GM21528 (cell line): ENCODE data around the gene SCNN1B.
"Not testable (repeated sequence)": the region's sequence is repeated elsewhere in the genome, so short reads cannot be mapped to it uniquely, and the experiment has no call there.

Experiments used
- ATAC-seq: cut with Tn5 transposase; IDR thresholded peaks from one replicate; pipeline ENCODE4 v1.9.1; 2021; ENCODE audit warnings: mild to moderate bottlenecking, moderate library complexity; ENCODE audit not compliant: unreplicated experiment, low FRiP score

Gene SCNN1B

DNA sequence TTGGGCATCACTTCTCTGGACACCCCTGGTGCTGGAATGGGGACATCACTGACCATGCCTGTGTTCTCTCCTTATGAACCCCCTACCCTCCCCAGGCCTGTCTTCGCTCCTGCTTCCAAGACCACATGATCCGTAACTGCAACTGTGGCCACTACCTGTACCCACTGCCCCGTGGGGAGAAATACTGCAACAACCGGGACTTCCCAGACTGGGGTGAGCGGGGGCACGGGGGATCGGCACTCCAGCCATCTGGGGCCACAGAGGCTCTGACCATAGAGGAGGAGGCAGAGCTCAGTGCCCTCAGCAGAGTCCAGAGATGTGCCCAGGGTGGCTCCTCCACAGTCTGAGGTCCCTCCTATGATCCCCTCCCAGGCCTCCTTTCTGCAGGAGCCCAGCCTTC, 73.5 kb downstream of the SCNN1B start:
- ATAC-seq, result no peak

DNA sequence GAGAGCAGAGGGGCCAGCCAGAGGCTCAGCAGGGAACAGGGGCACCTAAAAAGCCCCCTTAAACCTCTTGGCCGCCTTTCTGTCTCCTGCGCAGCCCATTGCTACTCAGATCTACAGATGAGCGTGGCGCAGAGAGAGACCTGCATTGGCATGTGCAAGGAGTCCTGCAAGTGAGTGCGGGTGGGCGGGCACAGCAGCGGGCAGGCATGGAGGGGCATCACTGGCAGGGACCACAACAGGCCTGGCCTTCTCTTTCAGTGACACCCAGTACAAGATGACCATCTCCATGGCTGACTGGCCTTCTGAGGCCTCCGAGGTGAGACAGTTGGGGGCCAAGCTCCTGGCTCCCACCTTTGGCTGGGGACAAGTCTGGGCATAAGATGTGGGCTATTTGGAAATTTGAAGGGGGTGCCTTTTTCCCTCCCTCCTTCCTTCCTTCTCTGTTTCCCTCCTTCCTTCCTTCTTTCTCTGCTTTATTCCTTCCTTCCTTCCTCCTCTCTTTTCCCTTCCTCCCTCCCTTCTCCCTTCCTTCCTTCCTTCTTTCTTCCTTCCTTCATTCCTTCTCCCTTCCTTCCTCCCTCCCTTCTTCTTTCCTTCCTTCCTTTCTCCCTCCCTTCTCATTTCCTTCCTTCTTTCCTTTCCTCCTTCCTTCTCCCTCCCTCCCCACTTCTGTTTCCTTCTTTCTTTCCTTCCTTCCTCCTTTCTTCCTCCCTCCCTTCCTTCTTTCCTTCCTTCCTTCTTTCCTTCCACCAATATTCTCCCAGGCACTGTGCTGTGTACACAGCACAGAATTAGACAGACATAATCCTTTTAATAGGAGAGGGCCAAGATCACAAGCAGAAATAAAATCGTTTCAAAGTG, 75.2 kb downstream of the SCNN1B start:
- no peak for ATAC-seq

DNA sequence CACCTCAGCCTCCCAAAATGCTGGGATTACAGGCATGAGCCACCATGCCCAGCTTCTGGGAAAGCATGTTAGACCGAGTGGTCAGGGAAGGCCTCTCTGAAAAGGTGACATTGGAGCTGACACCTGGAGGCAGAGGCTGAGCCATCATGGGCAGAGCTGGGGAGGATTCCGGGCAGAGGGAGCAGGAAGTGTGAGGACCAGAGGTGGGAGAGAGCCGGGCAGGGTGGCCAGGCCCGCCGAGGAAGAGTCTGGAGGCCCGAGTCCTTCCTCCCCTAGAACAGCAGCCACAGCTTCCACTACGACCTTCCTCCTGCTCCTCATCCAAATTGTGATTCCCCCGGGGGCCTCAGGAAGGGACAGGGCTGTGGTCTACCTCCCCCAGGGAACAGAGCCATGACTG, 76.2 kb downstream of the SCNN1B start:
- ATAC-seq, result no peak

GRCh38 chr16:23378921-23379320, 76.8 kb downstream of the SCNN1B start:
- no peak for ATAC-seq

DNA sequence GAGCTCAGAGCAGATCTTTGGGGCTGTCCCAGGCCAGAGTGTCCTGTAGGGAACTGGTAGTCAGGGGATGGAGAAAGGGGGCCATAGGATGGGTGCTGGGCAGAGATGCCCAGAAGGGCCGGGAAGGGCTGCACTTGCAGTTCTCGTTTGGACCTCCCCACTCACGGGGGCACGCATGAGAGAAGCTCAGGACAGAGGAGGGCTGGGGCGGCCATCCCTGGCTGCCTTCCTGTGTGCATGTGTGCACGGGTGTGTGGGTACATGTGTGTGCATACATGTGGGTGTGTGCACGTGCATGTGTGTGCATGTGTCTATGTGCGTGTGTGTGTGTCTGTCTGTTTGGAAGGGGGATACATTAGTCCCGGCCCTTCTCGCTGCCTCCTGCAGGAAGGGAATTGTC, 77.6 kb downstream of the SCNN1B start:
- ATAC-seq, result no peak

DNA sequence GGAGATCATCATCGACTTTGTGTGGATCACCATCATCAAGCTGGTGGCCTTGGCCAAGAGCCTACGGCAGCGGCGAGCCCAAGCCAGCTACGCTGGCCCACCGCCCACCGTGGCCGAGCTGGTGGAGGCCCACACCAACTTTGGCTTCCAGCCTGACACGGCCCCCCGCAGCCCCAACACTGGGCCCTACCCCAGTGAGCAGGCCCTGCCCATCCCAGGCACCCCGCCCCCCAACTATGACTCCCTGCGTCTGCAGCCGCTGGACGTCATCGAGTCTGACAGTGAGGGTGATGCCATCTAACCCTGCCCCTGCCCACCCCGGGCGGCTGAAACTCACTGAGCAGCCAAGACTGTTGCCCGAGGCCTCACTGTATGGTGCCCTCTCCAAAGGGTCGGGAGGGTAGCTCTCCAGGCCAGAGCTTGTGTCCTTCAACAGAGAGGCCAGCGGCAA, 78.4 kb downstream of the SCNN1B start:
- ATAC-seq, result no peak

DNA sequence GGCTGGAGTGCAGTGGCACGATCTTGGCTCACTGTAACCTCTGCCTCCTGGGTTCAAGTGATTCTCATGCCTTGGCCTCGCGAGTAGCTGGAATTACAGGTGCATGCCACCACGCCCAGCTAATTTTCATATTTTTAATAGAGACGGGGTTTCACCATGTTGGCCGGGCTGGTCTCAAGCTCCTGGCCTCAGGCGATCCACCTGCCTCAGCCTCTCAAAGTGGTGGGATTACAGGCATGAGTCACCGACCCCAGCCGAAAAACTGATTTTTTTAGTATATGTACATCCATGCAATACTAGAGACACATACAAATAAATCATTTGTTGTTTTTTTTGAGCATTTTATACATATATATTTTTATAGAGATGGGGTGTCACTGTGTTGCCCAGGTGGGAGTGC, 79.6 kb downstream of the SCNN1B start:
- not testable (repeated sequence) for ATAC-seq

DNA sequence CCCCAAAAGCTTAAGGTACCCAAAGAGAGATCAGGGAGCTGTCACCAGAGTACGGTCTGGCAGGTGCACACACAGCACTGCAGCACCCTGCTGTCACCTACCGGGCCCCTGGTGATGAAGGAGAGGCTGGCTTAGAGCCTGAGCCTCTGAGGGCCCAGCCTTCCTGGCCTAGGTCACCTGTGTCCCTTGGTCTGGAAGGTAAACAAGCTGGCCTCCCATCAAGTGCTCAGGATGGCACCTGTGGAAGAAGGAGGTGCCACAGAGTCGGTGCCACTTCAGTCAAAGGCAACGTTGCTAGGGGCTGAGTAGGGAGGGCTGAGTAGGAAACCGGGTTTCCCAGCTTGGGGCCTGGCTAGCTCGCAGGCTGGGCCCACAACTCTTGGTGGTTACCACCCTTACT, 80.2 kb downstream of the SCNN1B start:
- no peak for ATAC-seq

DNA sequence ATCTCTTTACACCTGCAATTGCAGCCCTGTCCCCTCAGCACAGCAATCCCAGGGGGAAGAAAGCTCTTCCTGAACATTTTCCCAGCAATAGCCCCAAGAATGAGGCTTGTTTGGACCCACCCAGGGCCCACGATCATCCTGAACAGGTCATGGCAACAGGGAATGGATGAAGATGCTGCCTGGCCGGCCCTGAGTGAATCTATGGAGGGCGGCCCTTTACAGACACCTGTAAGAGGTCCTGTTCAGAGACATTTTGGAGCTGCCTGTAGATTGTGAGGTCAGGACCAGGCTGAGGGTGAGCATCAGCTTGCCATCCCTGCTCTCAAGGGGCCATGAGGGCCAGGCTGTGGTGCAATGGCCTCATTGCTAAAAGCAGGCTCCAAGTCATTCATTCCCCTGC, 81.8 kb downstream of the SCNN1B start:
- ATAC-seq, result no peak

DNA sequence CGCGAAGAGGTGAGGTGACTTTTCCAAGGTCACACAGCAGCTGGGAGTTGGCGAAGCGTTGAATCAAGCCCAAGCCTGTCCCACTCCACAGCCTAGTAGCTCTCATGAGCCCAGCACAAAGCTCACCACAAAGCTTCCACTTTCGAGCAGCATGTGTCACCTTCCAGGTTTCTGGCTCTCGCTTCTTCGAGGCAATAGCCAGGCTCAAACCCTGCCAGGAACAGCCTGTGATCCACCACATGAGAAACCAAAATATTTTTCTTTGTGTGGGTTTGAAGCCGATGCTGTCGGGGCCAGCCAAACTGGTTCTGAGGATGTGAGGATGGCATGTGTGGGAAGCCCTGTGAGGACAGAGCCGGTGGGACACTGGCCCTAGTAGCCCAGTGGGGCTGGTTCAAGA, 82.8 kb downstream of the SCNN1B start:
- ATAC-seq, result no peak

DNA sequence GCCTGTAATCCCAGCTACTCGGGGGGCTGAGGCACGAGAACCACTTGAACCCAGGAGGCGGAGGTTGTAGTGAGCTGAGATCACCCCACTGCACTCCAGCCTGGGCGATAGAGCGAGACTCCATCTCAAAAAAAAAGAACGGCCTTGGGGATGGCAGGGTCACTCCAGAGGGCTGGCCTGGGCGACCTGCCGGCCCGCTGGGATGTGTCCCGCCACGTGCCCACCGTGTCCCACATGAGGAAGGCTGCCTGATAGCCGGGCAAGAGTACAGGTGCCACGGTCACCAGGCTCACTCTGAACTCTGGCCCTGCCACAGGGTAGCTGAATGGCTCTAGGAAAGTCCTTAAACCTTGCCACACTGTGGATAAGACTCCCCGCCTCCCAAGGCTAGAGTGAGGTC, 83.3 kb downstream of the SCNN1B start:
- ATAC-seq, result no peak

- no peak for ATAC-seq
Observed at GRCh38 chr16:23387666-23388065, 85.6 kb downstream of the SCNN1B start.

DNA sequence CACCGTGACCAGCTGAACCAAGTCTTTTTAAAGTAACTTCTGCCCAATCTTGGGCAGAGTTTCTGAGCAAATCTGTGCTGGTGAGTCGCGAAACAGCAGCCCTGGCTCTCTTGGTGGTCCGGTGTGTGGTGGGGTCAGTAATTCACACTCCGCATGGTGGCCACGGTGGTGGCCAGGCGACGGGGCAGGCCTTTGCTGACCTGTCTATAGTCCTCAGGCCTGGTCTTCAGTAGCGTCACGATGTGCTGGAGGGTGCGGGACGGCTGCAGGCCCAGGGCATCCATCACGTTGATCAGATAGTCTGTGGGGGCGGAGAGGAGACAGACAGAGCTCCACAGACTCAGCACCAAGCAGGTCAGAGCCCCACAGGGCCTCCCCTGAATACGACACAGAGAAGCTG, 86.7 kb downstream of the SCNN1B start:
- no peak for ATAC-seq

DNA sequence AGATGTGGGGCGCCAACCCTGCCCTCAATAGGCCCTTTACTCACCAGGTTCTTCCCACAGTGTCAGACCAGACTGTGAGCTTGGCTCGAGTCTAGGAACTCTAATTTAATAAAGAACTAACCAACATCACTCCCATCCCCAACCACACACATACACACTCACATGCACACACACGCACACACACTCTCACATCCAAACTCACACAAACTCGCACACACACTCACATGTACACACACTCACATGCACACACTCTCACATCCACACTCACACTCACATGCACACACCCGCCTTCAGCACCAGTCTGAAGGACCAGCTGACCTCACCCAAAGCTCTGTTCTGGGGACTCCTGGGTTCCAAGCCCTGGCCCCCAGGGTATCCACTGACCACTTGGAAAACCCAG, 87.1 kb downstream of the SCNN1B start:
- ATAC-seq, result no peak

- not testable (repeated sequence) for ATAC-seq
Observed at GRCh38 chr16:23389936-23390335, 87.8 kb downstream of the SCNN1B start.

- ATAC-seq, result no peak
Observed at GRCh38 chr16:23391381-23392222, 89.5 kb downstream of the SCNN1B start.

DNA sequence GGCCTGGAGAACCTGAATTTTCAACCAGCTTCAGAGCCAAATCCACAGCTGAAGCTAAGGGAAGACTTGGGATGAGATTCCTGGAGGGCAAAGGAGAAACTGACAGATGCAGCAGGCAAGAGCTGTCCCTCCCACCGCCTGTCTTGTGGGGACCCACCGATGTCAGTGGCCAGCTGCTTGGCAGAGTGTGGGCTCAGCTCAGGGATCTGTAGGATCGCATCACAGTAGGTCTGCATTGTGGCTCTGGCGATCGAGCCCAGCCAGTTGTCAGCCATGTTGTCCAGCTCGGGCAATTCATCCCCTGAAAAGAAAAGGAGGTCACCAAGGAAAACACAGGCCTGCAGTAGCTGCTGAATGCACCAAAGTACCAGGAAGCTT, 90.1 kb downstream of the SCNN1B start:
- no peak for ATAC-seq

GRCh38 chr16:23394141-23394831, 92.2 kb downstream of the SCNN1B start:
- ATAC-seq, result no peak

GRCh38 chr16:23395732-23396131, 93.6 kb downstream of the SCNN1B start:
- no peak for ATAC-seq

DNA sequence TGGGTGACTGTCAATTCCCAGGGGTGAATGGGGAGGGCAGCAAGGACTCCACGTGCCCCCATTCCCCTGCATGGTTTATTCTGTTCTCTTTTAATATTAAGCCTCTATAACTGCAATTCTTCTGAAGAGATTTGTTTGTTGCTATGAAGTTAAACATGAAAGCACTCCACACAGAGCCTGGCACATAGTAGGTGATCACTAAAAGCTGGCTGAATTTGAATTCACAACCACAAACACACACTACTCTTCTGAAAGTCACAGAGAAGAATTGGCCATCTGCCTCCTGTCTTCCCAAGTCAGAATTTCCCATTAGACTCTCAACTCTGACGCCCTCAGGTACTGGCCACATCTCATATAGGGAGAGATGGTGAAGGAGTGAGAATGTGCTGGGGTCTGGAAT, 95.4 kb downstream of the SCNN1B start:
- no peak for ATAC-seq
